ENCODE measurements around the gene ZBTB7B. TPM values are rescaled to one million over a fixed set of nuclear protein-coding genes. Genes with fewer than 3 reads are reported as not detected.

Gene ZBTB7B
- total RNA-seq, 2 experiments from 2014 or later, result 22.8 to 25.1 TPM

GRCh38 chr1:155057104-155057503 is 54.5 kb downstream of the ZBTB7B start:
- H3K27me3 Mint-ChIP-seq, result no peaks in the 10 kb centered on the region
- H3K27ac Mint-ChIP-seq, result no peak overlapping the region
- Histone ChIP-seq H3K9me3 (ENCODE audit: control insufficient read depth in 1 of 2, insufficient read depth in 1 of 2, low read length in 2 of 2) (no peaks in the 10 kb centered on the region), H3K4me3 (ENCODE audit: low read length) (no peak overlapping the region), H3K4me1 (ENCODE audit: insufficient read depth, low read length) (peaks cover 26% of the 10 kb centered on the region), H3K36me3 (ENCODE audit: insufficient read depth, low read length) (peaks cover 24% of the 10 kb centered on the region), H3K27ac (ENCODE audit: low read depth in 1 of 2, low read length in 2 of 2) (no peak overlapping the region), H3K27me3 (ENCODE audit: control insufficient read depth in 1 of 2, insufficient read depth in 2 of 2, low read length in 2 of 2) (no peaks in the 10 kb centered on the region)
- no peak for TF ChIP-seq CTCF (IDR thresholded peaks at IDR 0.05)
- CTCF ChIA-PET, result no interaction called here
- POLR2A ChIA-PET, result interaction anchor here (1.4 kb wide), 1 partner anchor 28 kb away, joined by 3 read pairs; no protein-coding TSS in a partner anchor
- intact Hi-C loops (cut with DNase I, micrococcal nuclease), result no loop called here
- peaks cover 22% of the 10 kb centered on the region for H3K4me1 Mint-ChIP-seq (ENCODE audit: low read depth)
- peaks cover 4% of the 10 kb centered on the region for H3K36me3 Mint-ChIP-seq (ENCODE audit: low read depth)
- H3K4me3 Mint-ChIP-seq, result no peak overlapping the region
- no peaks in the 10 kb centered on the region for H3K9me3 Mint-ChIP-seq
- DNase-seq (no peak), ATAC-seq (ENCODE audit: poor library complexity) (no peak)

DNA sequence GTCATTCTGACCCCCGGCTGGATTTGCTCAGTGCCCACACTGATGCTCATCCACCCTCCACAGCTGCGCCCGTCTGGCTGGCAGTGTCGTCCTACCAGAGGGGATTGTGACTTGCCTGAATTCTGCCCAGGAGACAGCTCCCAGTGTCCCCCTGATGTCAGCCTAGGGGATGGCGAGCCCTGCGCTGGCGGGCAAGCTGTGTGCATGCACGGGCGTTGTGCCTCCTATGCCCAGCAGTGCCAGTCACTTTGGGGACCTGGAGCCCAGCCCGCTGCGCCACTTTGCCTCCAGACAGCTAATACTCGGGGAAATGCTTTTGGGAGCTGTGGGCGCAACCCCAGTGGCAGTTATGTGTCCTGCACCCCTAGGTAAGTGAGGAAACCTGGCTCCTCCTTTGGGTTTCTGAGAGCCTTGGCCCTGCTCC is 55.2 kb downstream of the ZBTB7B start:
- no peaks in the 10 kb centered on the region for H3K9me3 Mint-ChIP-seq
- ChIA-PET POLR2A (interaction anchor here (1.4 kb wide), 1 partner anchor 27 kb away, joined by 3 read pairs; no protein-coding TSS in a partner anchor), CTCF (interaction anchor here (2.7 to 6.5 kb wide), 2 partner anchors 13 to 28 kb away, joined by 16 to 38 read pairs; no protein-coding TSS in a partner anchor)
- no peaks in the 10 kb centered on the region for H3K27me3 ChIP-seq (ENCODE audit: control insufficient read depth in 1 of 2, insufficient read depth in 2 of 2, low read length in 2 of 2)
- no peaks in the 10 kb centered on the region for H3K27me3 Mint-ChIP-seq
- no peak overlapping the region for H3K4me3 Mint-ChIP-seq
- no peak overlapping the region for H3K27ac ChIP-seq (ENCODE audit: low read depth in 1 of 2, low read length in 2 of 2)
- intact Hi-C loops (cut with DNase I, micrococcal nuclease), result no loop called here
- H3K27ac Mint-ChIP-seq, result no peak overlapping the region
- no peak for ATAC-seq (ENCODE audit: poor library complexity)
- no peak for TF ChIP-seq CTCF (IDR thresholded peaks at IDR 0.05)
- DNase-seq, result no peak
- H3K4me1 ChIP-seq (ENCODE audit: insufficient read depth, low read length), result peaks cover 26% of the 10 kb centered on the region
- H3K4me3 ChIP-seq (ENCODE audit: low read length), result no peak overlapping the region
- H3K9me3 ChIP-seq (ENCODE audit: control insufficient read depth in 1 of 2, insufficient read depth in 1 of 2, low read length in 2 of 2), result no peaks in the 10 kb centered on the region
- peaks cover 4% of the 10 kb centered on the region for H3K36me3 Mint-ChIP-seq (ENCODE audit: low read depth)
- H3K4me1 Mint-ChIP-seq (ENCODE audit: low read depth), result peaks cover 20% of the 10 kb centered on the region
- peaks cover 24% of the 10 kb centered on the region for H3K36me3 ChIP-seq (ENCODE audit: insufficient read depth, low read length)

GRCh38 chr1:155060736-155061135 is 58.1 kb downstream of the ZBTB7B start:
- Mint-ChIP-seq H3K27me3 (no peaks in the 10 kb centered on the region), H3K27ac (no peak overlapping the region), H3K9me3 (no peaks in the 10 kb centered on the region), H3K4me1 (ENCODE audit: low read depth) (peaks cover 32% of the 10 kb centered on the region), H3K4me3 (no peak overlapping the region), H3K36me3 (ENCODE audit: low read depth) (peaks cover 8% of the 10 kb centered on the region)
- H3K4me1 ChIP-seq (ENCODE audit: insufficient read depth, low read length), result peaks cover 41% of the 10 kb centered on the region
- no peak for TF ChIP-seq CTCF (IDR thresholded peaks at IDR 0.05)
- POLR2A ChIA-PET, result interaction anchor here (1.3 to 1.4 kb wide), 2 partner anchors 9 to 10 kb away, joined by 4 to 10 read pairs; partner anchors contain the start of gene ADAM15
- H3K36me3 ChIP-seq (ENCODE audit: insufficient read depth, low read length), result peaks cover 20% of the 10 kb centered on the region
- H3K4me3 ChIP-seq (ENCODE audit: low read length), result no peak overlapping the region
- CTCF ChIA-PET, result interaction anchor here (1.2 to 6.5 kb wide), 12 partner anchors 9 to 501 kb away, joined by 3 to 78 read pairs (median 10); partner anchors contain the start of genes ADAM15, EFNA3 and PYGO2
- DNase-seq (no peak), ATAC-seq (ENCODE audit: poor library complexity) (no peak)
- intact Hi-C loops (cut with DNase I, micrococcal nuclease), result loop anchor here (1.0 to 5.0 kb wide), 7 partner anchors 15 to 653 kb away; partner anchors contain the start of genes IL6R (in 1 of the 2), PYGO2 (in 1 of the 2), UBE2Q1 (in 1 of the 2) and ZBTB7B (in 1 of the 2)
- H3K27ac ChIP-seq (ENCODE audit: low read depth in 1 of 2, low read length in 2 of 2), result no peak overlapping the region
- H3K9me3 ChIP-seq (ENCODE audit: control insufficient read depth in 1 of 2, insufficient read depth in 1 of 2, low read length in 2 of 2), result no peaks in the 10 kb centered on the region
- H3K27me3 ChIP-seq (ENCODE audit: control insufficient read depth in 1 of 2, insufficient read depth in 2 of 2, low read length in 2 of 2), result no peaks in the 10 kb centered on the region

Measured in CD4-positive, alpha-beta T cell (primary cell).